Measurements from ENCODE around the gene EDA.

Gene EDA

GRCh38 chrX:70029863-70030262, 413.9 kb downstream of the EDA start:
- DNase-seq (ENCODE audit: low spot score) = no peak
- Histone ChIP-seq H3K27ac (no peak overlapping the region), H3K4me3 (no peak overlapping the region)
- TF ChIP-seq CTCF (IDR thresholded peaks at IDR 0.05) = no peak

- peak; percentile 75 for TF ChIP-seq CTCF (IDR thresholded peaks at IDR 0.05)
- DNase-seq (ENCODE audit: low spot score) = no peak
- H3K27ac ChIP-seq = no peak overlapping the region
- H3K4me3 ChIP-seq = no peak overlapping the region
Observed at GRCh38 chrX:70030301-70030767, 414.4 kb downstream of the EDA start.

DNA sequence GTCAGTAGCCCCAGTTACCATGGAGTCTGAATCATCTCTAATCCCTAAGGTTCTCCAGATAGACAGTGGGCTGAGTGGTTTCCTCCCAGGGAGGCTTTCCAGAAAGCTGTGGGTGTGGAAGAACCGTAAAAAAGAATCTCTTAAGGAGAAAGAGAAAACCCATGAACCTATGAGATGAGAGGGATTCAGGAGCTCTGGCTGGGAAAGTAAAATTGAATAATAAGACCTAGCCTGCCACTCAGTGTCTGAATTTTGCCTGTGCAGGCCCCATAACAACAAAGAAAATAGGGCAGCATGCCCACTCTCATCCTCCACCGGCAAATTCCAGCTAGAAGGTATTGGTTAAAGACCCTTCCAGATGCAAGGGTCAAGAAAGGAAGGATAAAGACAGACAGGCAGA, 416.9 kb downstream of the EDA start:
- Histone ChIP-seq H3K4me3 (no peak overlapping the region), H3K27ac (no peak overlapping the region)
- no peak for TF ChIP-seq CTCF (IDR thresholded peaks at IDR 0.05)
- no peak for DNase-seq (ENCODE audit: low spot score)

- H3K27ac ChIP-seq = no peak overlapping the region
- TF ChIP-seq CTCF (IDR thresholded peaks at IDR 0.05) = no peak
- no peak for DNase-seq (ENCODE audit: low spot score)
- no peak overlapping the region for H3K4me3 ChIP-seq
Observed at GRCh38 chrX:70033348-70034051, 417.6 kb downstream of the EDA start.

- Histone ChIP-seq H3K27ac (no peak overlapping the region), H3K4me3 (no peak overlapping the region)
- no peak for TF ChIP-seq CTCF (IDR thresholded peaks at IDR 0.05)
- no peak for DNase-seq (ENCODE audit: low spot score)
Observed at GRCh38 chrX:70034646-70035045, 418.7 kb downstream of the EDA start.

- no peak for TF ChIP-seq CTCF (IDR thresholded peaks at IDR 0.05)
- Histone ChIP-seq H3K4me3 (no peak overlapping the region), H3K27ac (no peak overlapping the region)
- DNase-seq (ENCODE audit: low spot score) = no peak
Observed at GRCh38 chrX:70038515-70038914, 422.6 kb downstream of the EDA start.

GRCh38 chrX:70038951-70039350, 423.0 kb downstream of the EDA start:
- DNase-seq (ENCODE audit: low spot score) = no peak
- no peak overlapping the region for H3K27ac ChIP-seq
- TF ChIP-seq CTCF (IDR thresholded peaks at IDR 0.05) = no peak
- no peak overlapping the region for H3K4me3 ChIP-seq

Data from coronary artery (tissue), 2 donors.